HCT116 (cell line): Measurements from ENCODE around the gene GAL3ST2. TPM values are rescaled to one million over a fixed set of nuclear protein-coding genes. Genes with fewer than 3 reads are reported as not detected.

Experiments
- ATAC-seq: fragments of 200-7000 bp; cut with Tn5 transposase; 2 replicates; pipeline ENCODE4 v1.9.1; 2020; ENCODE audit warnings: mild to moderate bottlenecking, moderate library complexity
- BruUV-seq: library from RNA; stranded (reverse); fragments of 400-500 nt; replicated peaks from 2 replicates; lab custom pipeline; 2021; lab: Mats Ljungman, UMichigan
- CTCF ChIA-PET: fragments of 300-600 bp; sonication (Branson Sonifier 250); formaldehyde crosslinking; loops from one replicate; lab custom pipeline; 2021; ENCODE audit warnings: antibody characterized with exemption; lab: Charles Lee
- POLR2A ChIA-PET: fragments of 300-600, 350-600 bp; sonication (Branson Sonifier 250); formaldehyde crosslinking; loops from one replicate; lab custom pipeline; 2021; ENCODE audit warnings: antibody characterized with exemption; lab: Charles Lee
- RAD21 ChIA-PET, 2 experiments: fragments of 300-600 bp; sonication (Branson Sonifier 250); formaldehyde crosslinking; loops; one replicate each; lab custom pipeline; 2023; ENCODE audit warnings: low total read pairs in 2 of 2; ENCODE audit not compliant: uncharacterized antibody in 2 of 2, unreplicated experiment in 2 of 2, low non-redundant PET in 1 of 2; lab: Charles Lee
- DNase-seq: peaks from one replicate; pipeline ENCODE4 v3.0.0-alpha.2; 2010; ENCODE audit warnings: low read depth, low spot score
- H2AFZ ChIP-seq: fragments of 200-600 bp; shearing (Covaris generic), sonication (generic); 2 replicates; pipeline ENCODE4 v1.6.1; 2017; ENCODE audit warnings: low read depth, mixed run types, mixed read lengths, antibody characterized with exemption, low read length; ENCODE audit not compliant: poor library complexity, severe bottlenecking
- H3K27ac ChIP-seq: 2 replicates; pipeline ENCODE4 v1.5.1; 2012; ENCODE audit warnings: low read depth, low read length
- H3K27me3 ChIP-seq: fragments of 200-600 bp; sonication (generic); 2 replicates; pipeline ENCODE4 v1.6.1; 2016; ENCODE audit warnings: mixed run types, low read length, mixed read lengths; ENCODE audit not compliant: insufficient read depth
- H3K36me3 ChIP-seq, 2 experiments: fragments of 200-500 bp in 1 of 2; fragments of 200-600 bp in 1 of 2; sonication (Bioruptor generic) in 1 of 2; sonication (generic) in 1 of 2; 2 replicates each; pipeline versions ENCODE4 v1.5.1 to v1.6.1; 2014 to 2016; ENCODE audit warnings: low read length in 2 of 2, inconsistent platforms in 1 of 2, mixed read lengths in 1 of 2, mixed run types in 1 of 2; ENCODE audit not compliant: insufficient read depth in 2 of 2, control insufficient read depth in 1 of 2
- H3K4me1 ChIP-seq, 2 experiments: fragments of 200-600 bp in 1 of 2; sonication (generic) in 1 of 2; 2 replicates each; pipeline versions ENCODE4 v1.5.1 to v1.6.1; 2012 to 2017; ENCODE audit warnings: low read length in 2 of 2, inconsistent platforms in 1 of 2, mild to moderate bottlenecking in 1 of 2, mixed read lengths in 1 of 2, mixed run types in 1 of 2, moderate library complexity in 1 of 2; ENCODE audit not compliant: insufficient read depth in 2 of 2, control insufficient read depth in 1 of 2
- H3K4me2 ChIP-seq: fragments of 200-600 bp; sonication (generic); 2 replicates; pipeline ENCODE4 v1.6.1; 2017; ENCODE audit warnings: mixed run types, low read length, mixed read lengths
- H3K4me3 ChIP-seq, 2 experiments: fragments of 200-600 bp in 1 of 2; sonication (generic) in 1 of 2; replicated peaks in 1 of 2; 2 replicates each; pipeline ENCODE4 v1.5.1; 2011 to 2016; ENCODE audit warnings: low read length in 2 of 2, control low read depth in 1 of 2, low read depth in 1 of 2, mild to moderate bottlenecking in 1 of 2, mixed read lengths in 1 of 2, mixed run types in 1 of 2
- H3K79me2 ChIP-seq: fragments of 200-600 bp; sonication (generic); 2 replicates; pipeline ENCODE4 v1.6.1; 2017; ENCODE audit warnings: mild to moderate bottlenecking, mixed run types, low read length, moderate library complexity, mixed read lengths; ENCODE audit not compliant: insufficient read depth
- H3K9ac ChIP-seq: fragments of 200-600 bp; sonication (generic); 2 replicates; pipeline ENCODE4 v1.6.1; 2016; ENCODE audit warnings: low read length, mixed read lengths
- H3K9me2 ChIP-seq: fragments of 200-600 bp; sonication (generic), shearing (Covaris generic); 2 replicates; pipeline ENCODE4 v1.6.1; 2017; ENCODE audit warnings: mixed run types, mild to moderate bottlenecking, moderate library complexity; ENCODE audit not compliant: insufficient read depth
- H3K9me3 ChIP-seq, 2 experiments: fragments of 200-500 bp in 1 of 2; fragments of 200-600 bp in 1 of 2; sonication (Bioruptor generic) in 1 of 2; sonication (generic) in 1 of 2; 2 replicates each; pipeline ENCODE4 v1.6.1; 2014 to 2017; ENCODE audit warnings: low read length in 2 of 2, mixed read lengths in 2 of 2, inconsistent platforms in 1 of 2, low read depth in 1 of 2, mild to moderate bottlenecking in 1 of 2, mixed run types in 1 of 2, moderate library complexity in 1 of 2; ENCODE audit not compliant: control insufficient read depth in 1 of 2, insufficient read depth in 1 of 2
- H4K20me1 ChIP-seq: fragments of 200-600 bp; sonication (generic), shearing (Covaris generic); 2 replicates; pipeline ENCODE4 v1.6.1; 2017; ENCODE audit warnings: mixed run types, mild to moderate bottlenecking, moderate library complexity; ENCODE audit not compliant: insufficient read depth
- CTCF ChIP-seq, 3 experiments: fragments of 200-600 bp in 1 of 3; sonication (generic) in 1 of 3; IDR thresholded peaks in 2 of 3; conservative IDR thresholded peaks in 1 of 3; 2 replicates each; pipeline ENCODE4 v1.5.1; 2012 to 2017; ENCODE audit warnings: low read depth in 2 of 3, low read length in 2 of 3, antibody characterized with exemption in 1 of 3, borderline replicate concordance in 1 of 3, control low read depth in 1 of 3, mild to moderate bottlenecking in 1 of 3, mixed read lengths in 1 of 3, mixed run types in 1 of 3, moderate library complexity in 1 of 3; ENCODE audit not compliant: insufficient read depth in 1 of 3
- EGR1 ChIP-seq: IDR thresholded peaks from 2 replicates; pipeline ENCODE4 v1.6.1; 2012; ENCODE audit warnings: low read depth
- ELF1 ChIP-seq: IDR thresholded peaks from 2 replicates; pipeline ENCODE4 v1.6.1; 2012; ENCODE audit warnings: low read depth, borderline replicate concordance
- EZH2phosphoT487 ChIP-seq: fragments of 200-600 bp; IDR thresholded peaks from 2 replicates; pipeline ENCODE4 v1.6.1; 2018; ENCODE audit warnings: antibody characterized with exemption, borderline replicate concordance
- JUND ChIP-seq: IDR thresholded peaks from 2 replicates; pipeline ENCODE4 v1.6.1; 2012
- RAD21 ChIP-seq: IDR thresholded peaks from 2 replicates; pipeline ENCODE4 v1.6.1; 2012; ENCODE audit warnings: low read depth, mild to moderate bottlenecking
- REST ChIP-seq: IDR thresholded peaks from 2 replicates; pipeline ENCODE4 v1.6.1; 2012; ENCODE audit warnings: low read depth
- SIN3A ChIP-seq: IDR thresholded peaks from 2 replicates; pipeline ENCODE4 v1.6.1; 2012; ENCODE audit warnings: low read depth
- SRF ChIP-seq: IDR thresholded peaks from 2 replicates; pipeline ENCODE4 v1.6.1; 2012; ENCODE audit warnings: low read depth
- ZBTB33 ChIP-seq: IDR thresholded peaks from 2 replicates; pipeline ENCODE4 v1.6.1; 2011; ENCODE audit warnings: mild to moderate bottlenecking, low read length, moderate library complexity; ENCODE audit not compliant: insufficient replicate concordance; ENCODE audit errors: extremely low read depth
- ZNF274 ChIP-seq: fragments of 200-500 bp; sonication (Bioruptor generic); IDR thresholded peaks from 2 replicates; pipeline ENCODE4 v1.6.1; 2014; ENCODE audit warnings: mild to moderate bottlenecking, low read depth, low read length, inconsistent platforms
- intact Hi-C: fragments of 100-400 bp; cut with micrococcal nuclease; formaldehyde crosslinking; loops from 2 replicates; pipeline ENCODE4 v1.10.0; 2022
- total RNA-seq: library from RNA; stranded (reverse); gene quantifications from one replicate; pipeline ENCODE4 v1.2.1, GENCODE V29; 2021; ENCODE audit not compliant: unreplicated experiment
- TF ChIP-seq, protein P1 (sequence below): IDR thresholded peaks from 2 replicates; pipeline ENCODE4 v1.6.1; 2012
- TF ChIP-seq, protein P2 (sequence below): IDR thresholded peaks from 2 replicates; pipeline ENCODE4 v1.6.1; 2012

The GAL3ST2 gene
- total RNA-seq, 1 experiment from 2014 or later, result 0.44 TPM

DNA sequence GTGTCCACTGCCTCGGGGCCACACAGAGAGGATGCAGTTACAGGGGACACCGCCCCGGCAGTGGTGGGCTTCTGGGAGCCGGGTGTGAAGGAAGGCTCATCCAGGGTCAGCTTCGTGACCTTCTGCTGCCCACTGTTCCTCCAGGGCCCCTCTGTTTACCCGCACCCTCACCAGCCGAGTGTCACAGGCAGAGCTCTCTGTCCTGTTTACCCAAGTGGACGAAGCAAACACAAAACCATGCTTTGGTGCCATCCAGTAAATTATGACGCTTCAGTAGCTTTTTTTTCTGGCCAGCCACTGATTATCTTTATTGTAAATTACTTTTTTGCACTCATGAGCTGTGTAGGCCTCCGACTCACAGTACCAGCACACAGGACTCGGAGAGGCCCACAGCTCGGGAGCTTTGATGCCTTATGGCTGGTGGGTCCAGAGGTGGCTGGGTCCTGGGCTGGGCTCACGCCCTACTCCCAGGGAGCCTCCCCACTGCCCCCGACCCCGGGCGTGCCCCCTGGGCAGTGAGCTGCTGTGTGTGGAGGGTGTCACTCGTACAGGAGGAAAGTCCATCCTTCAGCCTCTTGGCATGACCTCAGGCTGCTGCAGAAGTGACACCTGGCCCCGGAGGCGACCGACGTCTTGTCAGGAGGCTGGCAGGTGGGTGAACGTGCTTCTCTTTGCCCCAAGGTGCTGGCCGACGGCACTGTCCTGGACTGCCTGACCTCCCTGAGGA is 32.4 kb upstream of the GAL3ST2 start:
- no peaks in the 10 kb centered on the region for H3K9me3 ChIP-seq
- intact Hi-C loops, result no loop called here
- no peak for DNase-seq
- no peak for ATAC-seq
- H4K20me1 ChIP-seq, result no peaks in the 10 kb centered on the region
- RAD21 ChIA-PET, result no interaction called here
- TF ChIP-seq CTCF (IDR thresholded peaks at IDR 0.05 in 2 of 3, conservative IDR thresholded peaks at IDR 0.05 in 1 of 3; ENCODE audit: borderline replicate concordance in 1 of 3, insufficient read depth in 1 of 3, low read depth in 2 of 3, low read length in 2 of 3) (no peak), SRF (no peak), ZBTB33 (no peak), JUND (no peak), ELF1 (no peak), EZH2phosphoT487 (no peak), REST (no peak), SIN3A (no peak), ZNF274 (no peak), RAD21 (no peak), EGR1 (no peak)
- TF ChIP-seq, protein P1, sequence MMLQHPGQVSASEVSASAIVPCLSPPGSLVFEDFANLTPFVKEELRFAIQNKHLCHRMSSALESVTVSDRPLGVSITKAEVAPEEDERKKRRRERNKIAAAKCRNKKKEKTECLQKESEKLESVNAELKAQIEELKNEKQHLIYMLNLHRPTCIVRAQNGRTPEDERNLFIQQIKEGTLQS, result no peak
- TF ChIP-seq, protein P2, sequence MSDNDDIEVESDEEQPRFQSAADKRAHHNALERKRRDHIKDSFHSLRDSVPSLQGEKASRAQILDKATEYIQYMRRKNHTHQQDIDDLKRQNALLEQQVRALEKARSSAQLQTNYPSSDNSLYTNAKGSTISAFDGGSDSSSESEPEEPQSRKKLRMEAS, result no peak
- no peak overlapping the region for H2AFZ ChIP-seq
- POLR2A ChIA-PET, result no interaction called here
- H3K4me3 ChIP-seq, result no peak overlapping the region
- H3K4me1 ChIP-seq, result peaks cover 0 to 6% of the 10 kb centered on the region in 2 experiments; a peak in 1 of 4 replicates
- no peaks in the 10 kb centered on the region for H3K9me2 ChIP-seq
- H3K79me2 ChIP-seq, result no peaks in the 10 kb centered on the region
- H3K36me3 ChIP-seq, result peaks cover 8 to 11% of the 10 kb centered on the region in 2 experiments; a peak in 3 of 4 replicates
- H3K9ac ChIP-seq, result no peak overlapping the region
- no peak overlapping the region for H3K27ac ChIP-seq
- CTCF ChIA-PET, result no interaction called here
- no peaks in the 10 kb centered on the region for H3K27me3 ChIP-seq
- no peak overlapping the region for H3K4me2 ChIP-seq
- BruUV-seq, result no TSS peak
